Endodermal cell (in vitro differentiated cells): ENCODE measurements around the gene HBG1. TPM values are rescaled to one million over a fixed set of nuclear protein-coding genes. Genes with fewer than 3 reads are reported as not detected.

ENCODE experiments used
- DNase-seq: peaks from one replicate; pipeline ENCODE4 v3.0.0-alpha.2; 2017
- H3K27ac ChIP-seq: 2 replicates; pipeline ENCODE4 v1.5.1; 2013; ENCODE audit warnings: mild to moderate bottlenecking, low read depth, low read length, moderate library complexity
- H3K27me3 ChIP-seq: 2 replicates; pipeline ENCODE4 v1.6.1; 2013; ENCODE audit warnings: mild to moderate bottlenecking, low read length, moderate library complexity; ENCODE audit not compliant: insufficient read depth, control insufficient read depth, poor library complexity, severe bottlenecking
- H3K36me3 ChIP-seq: 2 replicates; pipeline ENCODE4 v1.7.0; 2013; ENCODE audit warnings: mild to moderate bottlenecking, low read length, moderate library complexity; ENCODE audit not compliant: control insufficient read depth, insufficient read depth
- H3K4me1 ChIP-seq: one replicate; pipeline ENCODE4 v1.7.0; 2013; ENCODE audit warnings: low read length; ENCODE audit not compliant: control insufficient read depth, insufficient read depth
- H3K4me3 ChIP-seq: 2 replicates; pipeline ENCODE4 v1.5.1; 2013; ENCODE audit warnings: mild to moderate bottlenecking, low read length, moderate library complexity
- H3K9ac ChIP-seq: 2 replicates; pipeline ENCODE4 v1.6.1; 2013; ENCODE audit warnings: mild to moderate bottlenecking, low read length, moderate library complexity; ENCODE audit not compliant: poor library complexity, severe bottlenecking; ENCODE audit errors: extremely low read depth
- H3K9me3 ChIP-seq: 2 replicates; pipeline ENCODE4 v1.6.1; 2013; ENCODE audit warnings: mild to moderate bottlenecking, low read length, moderate library complexity; ENCODE audit not compliant: control insufficient read depth
- H3K27ac Mint-ChIP-seq: 2 replicates; pipeline ENCODE4 v1.8.0; 2020; ENCODE audit warnings: mixed read lengths
- H3K27me3 Mint-ChIP-seq: 2 replicates; pipeline ENCODE4 v1.8.0; 2021; ENCODE audit warnings: mild to moderate bottlenecking, mixed read lengths; ENCODE audit not compliant: insufficient read depth
- H3K36me3 Mint-ChIP-seq: 2 replicates; pipeline ENCODE4 v1.8.0; 2020; ENCODE audit warnings: low read depth, mixed read lengths
- H3K4me1 Mint-ChIP-seq: 2 replicates; pipeline ENCODE4 v1.8.0; 2020; ENCODE audit warnings: mixed read lengths
- H3K4me3 Mint-ChIP-seq: 2 replicates; pipeline ENCODE4 v1.8.0; 2020; ENCODE audit warnings: mild to moderate bottlenecking, moderate library complexity, mixed read lengths
- H3K9me3 Mint-ChIP-seq: 2 replicates; pipeline ENCODE4 v1.8.0; 2020; ENCODE audit warnings: mild to moderate bottlenecking, mixed read lengths
- CTCF ChIP-seq: fragments of 200-600 bp; sonication (generic); conservative IDR thresholded peaks from 2 replicates; pipeline ENCODE4 v1.5.0; 2021; ENCODE audit warnings: antibody characterized with exemption, mild to moderate bottlenecking
- WGBS, 2 experiments: methylation state at CpG; one replicate each; pipeline versions ENCODE4 v1.1.5 to v1.1.7; 2013; ENCODE audit warnings: missing lambda C conversion rate in 2 of 2, mixed read lengths in 1 of 2; ENCODE audit not compliant: insufficient coverage in 1 of 2, insufficient read length in 1 of 2; 5-methylcytosine and 5-hydroxymethylcytosine counted together
- total RNA-seq, 2 donors: library from RNA; stranded (reverse); fragmentation: NEBNext Ultra II Directional in 1 of 2; extraction: Animal tissue kit (Norgen Biotek cat#: 25700) in 1 of 2; gene quantifications; 2 replicates in 1 of 2; 3 replicates in 1 of 2; pipeline ENCODE4 v1.2.1, GENCODE V29; 2021

HBG1 gene
- total RNA-seq, 2 donors from 2014 or later: not detected

DNA sequence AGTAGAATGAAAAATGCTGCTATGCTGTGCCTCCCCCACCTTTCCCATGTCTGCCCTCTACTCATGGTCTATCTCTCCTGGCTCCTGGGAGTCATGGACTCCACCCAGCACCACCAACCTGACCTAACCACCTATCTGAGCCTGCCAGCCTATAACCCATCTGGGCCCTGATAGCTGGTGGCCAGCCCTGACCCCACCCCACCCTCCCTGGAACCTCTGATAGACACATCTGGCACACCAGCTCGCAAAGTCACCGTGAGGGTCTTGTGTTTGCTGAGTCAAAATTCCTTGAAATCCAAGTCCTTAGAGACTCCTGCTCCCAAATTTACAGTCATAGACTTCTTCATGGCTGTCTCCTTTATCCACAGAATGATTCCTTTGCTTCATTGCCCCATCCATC lies 35.0 kb upstream of the HBG1 start:
- H3K36me3 ChIP-seq: no peaks in the 10 kb centered on the region
- peaks cover 2% of the 10 kb centered on the region for H3K4me1 ChIP-seq
- H3K9me3 ChIP-seq: no peaks in the 10 kb centered on the region
- H3K27ac ChIP-seq: no peak overlapping the region
- H3K9me3 Mint-ChIP-seq: no peaks in the 10 kb centered on the region
- no peak for DNase-seq
- no peaks in the 10 kb centered on the region for H3K27me3 Mint-ChIP-seq
- no peaks in the 10 kb centered on the region for H3K27me3 ChIP-seq
- no peak for TF ChIP-seq CTCF
- no peaks in the 10 kb centered on the region for H3K36me3 Mint-ChIP-seq
- H3K4me3 ChIP-seq: no peak overlapping the region
- H3K9ac ChIP-seq: no peak overlapping the region
- H3K4me1 Mint-ChIP-seq: peaks cover 21% of the 10 kb centered on the region
- no peak overlapping the region for H3K27ac Mint-ChIP-seq
- WGBS, 2 experiments: 86 to 92% methylated on average over 1 to 2 of the region's 2 CpGs
- H3K4me3 Mint-ChIP-seq: no peak overlapping the region

DNA sequence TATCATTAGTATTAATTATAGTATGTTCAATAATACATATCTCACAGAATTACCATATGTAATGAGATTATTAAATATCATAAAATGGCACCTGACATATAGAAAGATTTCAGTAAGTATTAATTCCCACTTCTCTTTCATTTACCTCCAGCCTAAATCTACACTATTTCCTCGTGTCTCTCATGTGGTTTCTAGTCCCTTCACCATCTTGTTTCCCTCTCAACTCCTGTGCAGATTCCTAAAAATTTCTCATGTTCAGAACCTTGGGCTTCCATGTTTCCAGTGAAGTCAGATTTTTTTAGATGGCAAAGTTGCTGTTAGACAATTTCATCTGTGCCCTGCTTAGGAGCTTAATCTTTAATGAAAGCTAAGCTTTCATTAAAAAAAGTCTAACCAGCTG lies 34.2 kb upstream of the HBG1 start:
- Histone ChIP-seq H3K36me3 (no peaks in the 10 kb centered on the region), H3K27ac (no peak overlapping the region), H3K4me1 (peaks cover 2% of the 10 kb centered on the region), H3K9ac (no peak overlapping the region), H3K27me3 (no peaks in the 10 kb centered on the region), H3K4me3 (no peak overlapping the region), H3K9me3 (no peaks in the 10 kb centered on the region)
- no peaks in the 10 kb centered on the region for H3K27me3 Mint-ChIP-seq
- H3K36me3 Mint-ChIP-seq: no peaks in the 10 kb centered on the region
- TF ChIP-seq CTCF: no peak
- no peak overlapping the region for H3K4me3 Mint-ChIP-seq
- H3K4me1 Mint-ChIP-seq: peaks cover 16% of the 10 kb centered on the region
- no peaks in the 10 kb centered on the region for H3K9me3 Mint-ChIP-seq
- H3K27ac Mint-ChIP-seq: no peak overlapping the region
- 82 to 100% methylated on average over 1 of the region's 1 CpG for WGBS, 2 experiments
- no peak for DNase-seq

GRCh38 chr11:5283086-5283485 lies 33.4 kb upstream of the HBG1 start:
- Mint-ChIP-seq H3K36me3 (no peaks in the 10 kb centered on the region), H3K4me3 (no peak overlapping the region), H3K9me3 (no peaks in the 10 kb centered on the region), H3K27ac (no peak overlapping the region), H3K4me1 (peaks cover 12% of the 10 kb centered on the region), H3K27me3 (no peaks in the 10 kb centered on the region)
- no peak for DNase-seq
- WGBS, 2 experiments: 88 to 93% methylated on average over 3 of the region's 3 CpGs
- TF ChIP-seq CTCF: no peak
- H3K4me3 ChIP-seq: no peak overlapping the region
- no peaks in the 10 kb centered on the region for H3K9me3 ChIP-seq
- no peak overlapping the region for H3K9ac ChIP-seq
- no peaks in the 10 kb centered on the region for H3K36me3 ChIP-seq
- H3K4me1 ChIP-seq: peaks cover 2% of the 10 kb centered on the region
- no peaks in the 10 kb centered on the region for H3K27me3 ChIP-seq
- H3K27ac ChIP-seq: no peak overlapping the region
